DOHH2 (cell line): ENCODE results near the gene ZDHHC24.

ENCODE experiments used
- EZH2phosphoT487 ChIP-seq: fragments of 200-600 bp; sonication (generic); IDR thresholded peaks from 2 replicates; pipeline ENCODE4 v1.6.1; 2017; ENCODE audit warnings: borderline replicate concordance, mild to moderate bottlenecking, antibody characterized with exemption, low read length, moderate library complexity, mixed read lengths
- TF ChIP-seq, protein P1 (sequence below): fragments of 200-600 bp; sonication (generic); IDR thresholded peaks from one replicate; pipeline ENCODE4 v1.5.1; 2014; ENCODE audit warnings: antibody characterized with exemption, mild to moderate bottlenecking, low read depth, low read length; ENCODE audit not compliant: poor library complexity, severe bottlenecking

DNA sequence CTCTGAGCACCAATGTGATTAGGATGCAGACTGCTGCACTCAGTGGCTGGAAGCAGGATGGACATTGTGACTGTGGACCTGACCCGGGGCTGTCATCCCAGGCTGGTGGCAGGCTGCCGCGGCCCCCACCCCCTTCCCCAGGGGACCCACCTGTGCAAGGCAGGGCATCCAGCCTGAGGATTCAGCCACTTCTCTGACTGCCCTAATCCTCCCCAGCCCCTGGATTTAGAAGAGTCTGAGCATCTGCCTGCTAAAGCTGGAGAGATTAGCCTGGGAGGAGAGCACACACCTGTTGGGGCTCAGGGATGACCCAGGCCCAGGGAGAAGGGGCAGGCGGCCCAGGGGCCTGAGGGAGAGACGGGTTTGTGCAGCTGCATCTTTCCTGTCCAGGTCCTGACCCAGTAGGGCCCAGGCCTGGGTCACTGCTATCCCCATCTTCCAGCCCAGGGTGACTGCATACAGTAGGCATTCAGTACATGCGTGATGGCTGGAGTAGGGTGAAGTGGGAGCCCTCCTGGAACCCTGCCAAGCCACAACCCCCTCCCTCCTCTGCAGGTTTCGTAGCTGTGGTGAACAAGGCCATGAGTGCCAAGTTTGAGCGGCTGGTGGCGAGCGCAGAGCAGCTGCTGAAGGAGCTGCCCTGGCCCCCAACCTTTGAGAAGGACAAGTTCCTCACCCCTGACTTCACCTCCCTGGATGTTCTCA is 53.5 kb downstream of the ZDHHC24 start:
- no peak for TF ChIP-seq EZH2phosphoT487
- TF ChIP-seq, protein P1, sequence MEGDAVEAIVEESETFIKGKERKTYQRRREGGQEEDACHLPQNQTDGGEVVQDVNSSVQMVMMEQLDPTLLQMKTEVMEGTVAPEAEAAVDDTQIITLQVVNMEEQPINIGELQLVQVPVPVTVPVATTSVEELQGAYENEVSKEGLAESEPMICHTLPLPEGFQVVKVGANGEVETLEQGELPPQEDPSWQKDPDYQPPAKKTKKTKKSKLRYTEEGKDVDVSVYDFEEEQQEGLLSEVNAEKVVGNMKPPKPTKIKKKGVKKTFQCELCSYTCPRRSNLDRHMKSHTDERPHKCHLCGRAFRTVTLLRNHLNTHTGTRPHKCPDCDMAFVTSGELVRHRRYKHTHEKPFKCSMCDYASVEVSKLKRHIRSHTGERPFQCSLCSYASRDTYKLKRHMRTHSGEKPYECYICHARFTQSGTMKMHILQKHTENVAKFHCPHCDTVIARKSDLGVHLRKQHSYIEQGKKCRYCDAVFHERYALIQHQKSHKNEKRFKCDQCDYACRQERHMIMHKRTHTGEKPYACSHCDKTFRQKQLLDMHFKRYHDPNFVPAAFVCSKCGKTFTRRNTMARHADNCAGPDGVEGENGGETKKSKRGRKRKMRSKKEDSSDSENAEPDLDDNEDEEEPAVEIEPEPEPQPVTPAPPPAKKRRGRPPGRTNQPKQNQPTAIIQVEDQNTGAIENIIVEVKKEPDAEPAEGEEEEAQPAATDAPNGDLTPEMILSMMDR = no peak
